Stimulated activated CD4-positive, alpha-beta T cell treated with anti-CD3 and anti-CD28 coated beads, Interleukin-2, amount 100 ng/mL, for 24 hours (primary cell): Measurements from ENCODE around the gene PACS2.
"Not testable (repeated sequence)": the region's sequence is repeated elsewhere in the genome, so short reads cannot be mapped to it uniquely, and the experiment has no call there.

ENCODE experiments used
- DNase-seq, 2 donors: peaks; one replicate each; pipeline ENCODE4 v3.0.0-alpha.2; 2020

Gene PACS2

DNA sequence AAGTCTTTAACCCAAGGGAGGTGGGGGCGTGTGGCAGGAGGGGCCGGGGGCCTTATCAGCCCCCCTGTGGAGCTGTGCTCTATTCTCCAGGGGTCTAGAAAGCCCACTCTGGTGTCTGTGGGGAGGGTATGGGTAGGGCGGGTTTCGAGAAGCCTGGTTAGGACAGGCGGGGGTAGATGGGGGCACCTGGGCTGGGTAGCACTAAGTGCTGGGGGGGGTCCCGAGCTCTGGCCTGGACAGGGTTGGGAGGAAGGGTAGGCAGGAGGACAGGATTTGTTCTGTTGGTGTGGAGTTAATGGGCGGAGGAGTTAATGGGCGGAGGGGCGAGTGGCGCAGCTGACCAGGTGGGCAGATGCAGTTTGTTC lies 2.0 kb downstream of the PACS2 start:
- DNase-seq = no peak

DNA sequence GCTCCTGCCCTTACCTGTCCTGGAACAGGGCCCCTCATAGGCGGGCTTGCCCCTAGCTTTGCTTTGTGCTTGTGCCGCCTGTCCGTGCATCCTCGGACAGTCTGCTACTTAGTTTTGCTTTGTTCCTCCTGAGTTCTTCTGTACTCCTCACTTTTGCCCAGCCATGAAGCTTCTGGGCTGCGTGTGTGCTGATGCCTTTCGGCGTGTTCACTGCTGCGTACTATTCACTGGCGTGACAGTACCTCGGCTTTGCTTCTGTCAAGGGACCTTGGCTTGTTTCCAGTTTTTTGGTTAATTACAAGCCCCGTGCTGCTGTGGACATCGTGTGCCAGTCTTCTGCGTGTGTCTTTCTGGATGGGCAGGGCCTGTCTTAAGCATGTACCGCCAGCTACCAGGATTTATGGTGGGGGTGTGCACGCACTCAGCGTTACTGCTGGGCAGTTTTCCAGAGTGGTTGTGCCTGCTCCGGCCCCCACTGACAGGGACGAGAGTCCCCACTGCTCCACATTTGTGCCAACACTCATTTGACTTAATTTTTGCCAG lies 2.5 kb downstream of the PACS2 start:
- no peak for DNase-seq

DNA sequence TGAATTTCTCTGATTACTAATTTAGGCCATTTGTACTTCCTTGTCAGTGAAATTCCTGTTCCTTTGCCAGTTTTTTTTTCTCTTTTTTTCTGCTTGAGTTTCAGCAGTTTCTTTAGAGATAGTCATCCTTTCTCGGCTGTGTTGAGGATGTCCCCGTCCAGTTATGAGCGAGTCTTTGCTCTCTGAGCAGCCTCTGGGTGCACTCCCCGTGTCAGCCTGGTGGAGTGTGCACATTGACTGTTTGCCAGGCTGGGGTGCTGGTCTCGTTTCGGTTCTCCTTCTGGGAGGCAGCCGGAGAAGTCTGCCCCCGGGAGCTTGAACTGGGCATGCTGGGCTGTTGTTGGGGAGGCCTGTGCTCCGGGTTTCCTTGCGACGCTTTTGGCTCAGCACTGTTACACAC lies 3.0 kb downstream of the PACS2 start:
- peak in 1 of 2 donors; percentile 21 for DNase-seq

DNA sequence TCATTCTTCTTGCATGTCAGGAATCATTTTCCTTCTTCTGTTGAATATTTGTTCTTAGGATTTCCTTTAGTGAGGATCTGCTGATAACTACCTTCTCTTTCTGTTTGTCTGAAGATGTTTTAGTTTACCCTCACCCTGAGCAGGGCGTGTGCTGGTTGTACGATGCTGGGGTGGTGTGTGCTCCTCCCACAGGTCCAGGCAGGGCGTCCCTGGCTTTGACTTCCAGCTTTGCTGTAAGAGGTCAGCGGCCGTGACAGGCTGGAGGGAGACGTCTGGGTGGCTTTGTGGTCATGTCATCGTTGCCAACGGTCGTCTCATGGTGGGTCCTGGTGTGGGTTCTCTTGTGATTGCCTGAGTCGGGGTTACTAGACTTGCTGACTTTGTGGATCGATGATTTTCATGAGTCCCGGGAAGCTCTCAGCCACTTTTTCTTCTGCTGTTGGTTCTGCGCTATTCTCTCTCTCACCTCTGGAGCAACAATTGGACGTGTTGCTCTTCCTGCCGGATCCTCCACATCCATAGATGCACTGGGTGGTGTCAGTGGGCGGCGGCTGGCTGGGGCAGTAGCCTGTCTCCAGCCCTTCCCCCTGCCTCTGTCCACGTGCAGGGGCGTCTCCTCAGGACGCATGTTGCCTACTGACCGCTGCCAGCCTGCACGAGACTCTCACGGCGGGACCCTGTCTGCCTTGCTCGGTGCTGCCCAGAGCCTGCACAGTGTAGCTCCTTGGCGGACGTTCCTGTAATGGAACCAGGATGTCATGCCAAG lies 8.4 kb downstream of the PACS2 start:
- DNase-seq = no peak

DNA sequence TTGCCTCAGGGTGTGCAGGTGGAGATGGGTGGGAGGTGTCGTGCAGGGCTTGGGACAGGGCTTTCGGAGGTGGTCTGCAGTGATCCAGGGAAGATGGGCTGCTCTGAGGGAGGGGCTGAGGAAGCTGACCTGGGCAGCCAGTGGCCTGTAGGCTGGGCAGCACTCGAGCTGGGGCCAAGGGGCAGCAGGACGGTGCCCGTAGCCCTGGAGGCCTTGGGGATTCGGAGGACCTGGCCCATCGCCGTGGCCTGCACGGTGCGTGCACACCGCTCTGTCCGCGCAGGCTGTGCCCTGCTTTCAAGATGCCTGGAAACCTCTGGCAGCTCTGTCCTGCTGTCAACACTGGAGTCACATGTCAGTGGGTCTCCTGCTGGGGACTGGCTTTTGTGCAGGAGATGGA lies 9.1 kb downstream of the PACS2 start:
- no peak for DNase-seq

DNA sequence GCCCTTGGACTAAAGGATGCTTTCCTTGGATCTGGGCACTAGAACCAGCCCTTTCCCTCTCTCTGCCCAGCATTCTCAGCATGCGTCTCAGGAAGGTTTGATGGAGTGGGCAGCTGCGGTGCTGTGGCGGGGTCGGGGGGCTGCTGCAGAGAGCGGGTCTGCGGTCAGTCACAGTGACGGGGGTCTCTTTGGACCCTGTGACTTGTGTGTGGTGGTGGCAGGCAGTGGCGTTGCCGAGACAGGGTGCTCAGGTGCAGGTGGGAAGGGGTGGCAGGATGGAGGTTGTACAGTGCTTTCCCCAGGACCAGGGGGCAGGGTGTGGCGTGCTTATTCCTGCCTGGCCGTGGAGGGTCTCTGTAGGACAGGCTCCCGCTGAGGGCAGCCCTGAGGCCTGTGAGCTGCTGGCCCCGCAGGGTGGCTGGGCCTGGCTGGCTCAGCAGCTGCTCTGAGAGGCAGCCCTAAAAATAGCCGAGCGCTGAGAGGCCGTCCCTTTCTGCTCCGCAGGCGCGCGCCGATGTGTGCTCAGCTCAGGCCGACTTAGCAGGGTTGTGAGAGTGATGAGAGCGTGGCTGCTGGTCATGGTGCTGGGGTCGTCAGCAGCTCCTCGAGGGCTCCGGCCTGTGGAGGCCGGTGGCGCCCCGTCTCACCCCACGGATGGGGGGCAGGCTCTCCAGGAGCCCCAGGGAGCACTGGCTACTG lies 9.7 kb downstream of the PACS2 start:
- DNase-seq = no peak

DNA sequence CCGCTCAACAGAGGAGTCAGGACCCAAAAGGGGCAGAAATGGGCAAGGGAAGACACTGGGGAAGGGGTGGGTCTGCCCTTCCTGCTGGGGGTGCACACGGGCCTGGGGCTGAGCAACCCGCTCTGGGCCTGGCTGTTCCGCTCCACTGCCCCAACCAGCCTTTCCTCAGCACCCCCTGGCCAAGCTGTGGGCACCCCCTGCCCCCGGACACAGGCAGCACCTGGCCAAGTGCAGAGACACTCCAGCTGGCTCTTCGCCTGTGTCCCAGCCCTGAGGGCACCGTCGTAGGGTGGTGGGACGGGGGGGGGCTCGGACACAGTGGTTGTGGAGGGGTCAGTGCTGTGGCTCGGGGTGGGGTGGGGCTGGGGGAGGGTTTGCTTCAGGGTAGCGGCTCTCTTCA lies 10.3 kb downstream of the PACS2 start:
- no peak for DNase-seq

DNA sequence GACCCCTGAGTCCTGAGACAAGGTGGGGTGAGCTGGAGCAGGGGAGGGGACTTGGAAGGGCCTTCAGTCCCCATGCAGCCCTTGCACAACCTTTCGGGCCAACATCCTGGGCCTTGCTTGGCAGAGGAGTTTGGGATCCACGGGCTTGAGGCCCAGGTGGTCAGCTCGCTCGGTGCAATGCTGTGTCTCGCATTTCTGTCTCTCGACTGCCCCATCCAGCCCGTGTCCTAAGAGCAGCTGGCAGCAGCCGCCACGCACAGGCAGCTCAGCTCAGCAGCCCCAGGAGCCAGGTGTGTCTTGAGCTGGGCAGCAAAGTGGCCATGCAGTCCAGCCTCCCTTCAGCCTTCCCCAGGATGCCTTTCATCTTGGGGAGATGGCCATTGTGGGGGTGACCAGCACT lies 10.8 kb downstream of the PACS2 start:
- no peak for DNase-seq

DNA sequence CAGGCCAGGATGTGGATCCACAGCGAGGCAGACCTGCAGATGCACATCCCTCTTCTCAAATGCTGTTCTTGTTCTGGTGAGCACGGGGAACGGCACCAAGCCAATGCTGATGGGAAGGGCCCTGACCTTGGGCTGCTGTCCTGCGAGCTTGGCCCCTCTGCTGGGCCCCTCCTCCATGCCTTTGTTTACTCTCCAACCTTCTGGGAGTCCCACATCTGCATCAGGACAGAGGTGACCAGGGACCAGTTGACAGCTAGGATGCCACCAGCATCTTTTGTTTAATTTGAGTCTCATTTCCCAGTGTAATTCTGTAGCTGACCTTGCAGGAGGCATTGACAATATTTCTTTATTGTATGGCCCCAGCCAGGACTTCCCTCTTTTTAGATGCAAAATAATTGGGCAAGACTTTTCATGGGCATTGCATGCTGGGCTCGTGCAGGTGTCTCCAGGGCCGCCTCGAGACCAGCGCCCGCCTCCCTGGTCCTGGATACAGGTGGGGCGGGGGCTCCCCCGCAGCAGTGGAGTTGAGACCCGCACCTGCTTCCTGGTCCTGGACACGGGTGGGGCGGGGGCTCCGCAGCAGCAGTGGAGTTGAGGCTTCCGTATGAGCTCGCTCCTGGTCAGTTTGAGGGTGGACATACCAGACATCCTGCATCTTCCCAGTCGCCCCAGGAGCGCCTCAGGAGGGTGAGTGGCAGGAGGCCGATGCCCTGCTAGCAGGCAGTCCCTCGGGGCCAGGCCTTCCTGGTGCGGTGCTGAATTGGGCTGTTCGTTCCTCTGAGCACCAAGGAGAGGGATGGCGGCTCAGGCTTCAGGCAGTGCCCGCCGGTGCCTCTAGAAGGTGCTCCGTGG lies 11.4 kb downstream of the PACS2 start:
- no peak for DNase-seq

DNA sequence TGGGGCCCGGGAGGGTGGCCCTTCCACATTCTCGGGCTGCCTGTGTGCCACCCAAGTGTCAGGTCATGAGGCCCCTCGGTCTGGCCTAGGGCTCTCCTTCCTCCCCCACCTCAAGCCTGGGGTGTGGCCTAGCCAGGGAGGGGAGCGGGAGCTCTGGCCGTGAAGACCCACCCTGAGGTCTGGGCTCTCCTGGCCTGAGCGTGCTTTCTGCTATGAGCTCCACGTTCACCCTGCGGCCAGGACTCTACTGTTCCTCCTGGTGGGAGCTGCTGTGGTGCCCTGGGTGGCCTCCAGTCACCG lies 12.0 kb downstream of the PACS2 start:
- DNase-seq = no peak

DNA sequence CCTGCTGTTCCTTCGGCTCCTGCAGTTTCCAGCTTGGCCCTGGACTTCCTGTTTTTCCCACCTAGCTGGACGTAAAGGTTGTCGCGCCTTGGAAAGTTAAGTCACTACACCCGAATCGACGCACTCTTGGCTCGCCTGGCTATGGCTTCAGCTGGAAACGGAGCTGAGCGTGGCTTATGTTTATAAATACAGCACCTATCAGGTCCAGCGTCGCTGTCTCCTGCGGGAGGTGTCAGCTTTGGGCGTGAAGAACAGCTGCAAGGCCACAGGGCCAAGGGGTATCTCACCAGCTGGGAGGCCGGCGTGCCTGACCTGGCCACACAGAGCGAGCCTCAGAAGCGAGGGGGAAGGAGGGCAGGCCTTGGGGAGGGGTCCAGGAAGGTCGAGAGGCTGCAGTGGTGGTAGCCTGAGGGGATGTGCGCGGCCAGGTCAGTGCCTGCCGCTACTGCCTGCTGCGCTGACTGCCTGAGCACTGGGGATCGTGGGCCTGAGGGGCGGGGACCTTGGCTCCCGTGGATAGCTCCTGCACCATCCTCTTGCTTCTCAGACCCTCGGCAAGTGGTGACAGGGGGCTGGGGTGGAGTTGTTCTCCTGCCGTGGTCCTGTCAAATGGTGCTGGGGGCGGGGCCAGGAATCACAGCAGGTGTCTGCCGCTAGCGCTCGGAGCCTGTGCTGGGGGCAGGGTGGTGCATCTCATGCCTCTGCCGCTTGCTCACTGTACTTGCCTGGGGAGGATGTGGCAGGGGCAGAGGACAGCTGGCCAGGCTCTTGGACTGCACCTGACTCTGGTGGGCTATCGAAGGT lies 12.5 kb downstream of the PACS2 start:
- no peak for DNase-seq

DNA sequence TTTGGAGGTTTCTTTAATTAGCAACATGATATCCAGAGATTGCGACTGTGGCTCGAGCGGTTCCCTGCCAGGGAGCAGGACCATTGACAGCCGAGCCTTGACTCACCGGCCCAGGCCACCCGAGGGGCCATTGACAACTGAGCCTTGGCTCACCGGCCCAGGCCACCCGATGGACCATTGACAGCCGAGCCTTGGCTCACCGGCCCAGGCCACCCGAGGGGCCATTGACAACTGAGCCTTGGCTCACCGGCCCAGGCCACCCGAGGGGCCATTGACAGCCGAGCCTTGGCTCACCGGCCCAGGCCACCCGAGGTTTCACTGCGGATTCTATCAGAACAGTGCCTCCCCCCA lies 13.1 kb downstream of the PACS2 start:
- not testable (repeated sequence) for DNase-seq

DNA sequence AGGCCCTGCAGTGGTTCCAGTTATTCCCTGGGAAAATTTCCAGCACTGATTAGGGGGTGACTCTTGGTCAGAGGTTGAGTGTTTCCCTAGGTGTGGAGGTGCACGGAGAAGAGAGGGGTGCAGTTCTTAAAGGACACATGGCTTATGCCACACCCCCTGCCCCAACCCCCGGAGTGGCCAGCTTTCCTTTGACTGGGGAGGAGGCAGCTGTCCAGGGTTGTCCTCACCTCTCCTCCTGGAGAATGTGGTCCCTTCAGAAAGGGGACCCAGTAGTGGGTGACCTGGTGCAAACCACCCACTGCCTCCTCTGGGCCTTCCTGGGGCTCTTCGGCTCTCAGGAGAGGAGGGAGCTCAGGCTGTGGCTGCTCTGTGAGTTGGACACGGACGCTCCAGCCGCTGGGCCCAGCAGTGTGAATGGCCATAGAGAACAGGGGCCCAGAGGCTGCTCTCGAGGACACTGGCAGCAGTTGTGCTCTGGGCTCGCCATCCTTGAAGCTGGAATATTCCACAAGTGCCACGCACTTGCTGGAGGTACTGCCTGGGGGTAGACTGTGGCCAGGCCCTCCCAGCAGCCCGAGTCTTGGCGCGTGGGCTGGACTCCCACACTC lies 13.6 kb downstream of the PACS2 start:
- DNase-seq = no peak

DNA sequence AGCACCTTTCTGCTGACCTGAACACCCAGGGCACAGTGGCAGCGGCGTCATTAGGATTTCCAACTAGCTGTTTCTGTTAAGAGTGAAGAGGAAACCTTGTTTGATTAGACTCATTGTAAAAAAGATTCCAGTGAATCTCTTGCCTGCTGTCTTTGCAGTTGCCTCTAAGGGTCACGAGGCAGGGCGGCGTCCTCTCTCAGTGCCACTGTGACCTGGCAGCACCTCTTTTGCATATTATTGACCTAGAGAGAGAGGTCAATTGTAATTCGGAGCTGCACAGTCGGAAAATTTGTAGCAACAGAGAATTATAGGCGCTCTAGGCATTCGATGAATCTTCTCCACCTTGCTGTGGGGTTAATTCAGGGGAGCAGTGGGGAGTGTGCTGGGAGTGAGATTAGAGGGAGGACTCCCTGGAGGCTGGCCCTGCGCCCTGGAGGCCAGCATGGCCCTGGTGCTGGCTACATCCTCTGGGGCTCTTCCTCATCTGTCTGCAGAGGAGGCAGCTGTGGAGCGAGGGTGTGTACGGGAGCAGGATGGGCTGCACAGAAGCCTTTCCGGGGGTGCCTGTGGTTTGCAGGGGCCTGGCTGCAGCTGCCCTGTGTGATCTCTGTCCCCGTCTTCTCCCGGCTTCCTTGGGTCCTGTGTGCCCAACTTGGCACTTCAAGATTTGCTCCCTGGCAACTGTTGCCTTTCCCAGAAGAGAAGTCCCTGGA lies 14.3 kb downstream of the PACS2 start:
- DNase-seq = no peak

DNA sequence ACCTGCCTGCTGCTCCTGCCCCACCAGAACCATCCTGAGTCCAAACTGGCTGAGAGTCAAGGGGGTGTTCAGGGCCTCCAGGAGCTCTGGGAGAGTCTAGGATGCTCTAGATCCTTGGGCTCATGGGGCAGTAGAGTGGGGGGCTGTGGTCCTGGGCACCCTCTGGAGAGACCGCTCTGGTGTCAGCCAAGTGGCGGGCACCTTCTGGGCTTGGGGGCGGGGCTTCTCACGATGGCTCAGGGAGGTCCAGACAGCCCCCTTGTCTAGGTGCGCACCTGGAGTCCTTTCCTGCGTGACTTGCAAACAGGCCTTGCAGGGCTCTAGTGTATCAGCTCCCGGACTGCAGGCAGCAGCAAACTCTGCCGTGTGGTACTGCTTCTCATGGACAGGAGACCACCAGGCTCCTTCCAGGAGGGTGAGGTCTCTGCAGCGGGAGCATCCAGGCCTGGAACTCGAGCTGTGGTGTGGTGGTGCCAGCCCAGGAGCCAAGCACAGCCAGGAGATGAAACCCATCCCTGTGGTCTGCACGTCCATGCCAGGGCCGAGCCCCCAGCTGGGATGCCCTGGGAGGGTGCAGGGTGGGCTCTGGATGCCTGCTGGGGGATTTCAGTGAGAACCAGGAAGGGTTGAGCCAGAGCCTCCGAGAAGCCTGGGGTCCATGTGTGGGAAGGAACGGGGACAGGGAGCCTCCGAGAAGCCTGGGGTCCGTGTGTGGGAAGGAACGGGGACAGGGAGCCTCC lies 15.0 kb downstream of the PACS2 start:
- no peak for DNase-seq

DNA sequence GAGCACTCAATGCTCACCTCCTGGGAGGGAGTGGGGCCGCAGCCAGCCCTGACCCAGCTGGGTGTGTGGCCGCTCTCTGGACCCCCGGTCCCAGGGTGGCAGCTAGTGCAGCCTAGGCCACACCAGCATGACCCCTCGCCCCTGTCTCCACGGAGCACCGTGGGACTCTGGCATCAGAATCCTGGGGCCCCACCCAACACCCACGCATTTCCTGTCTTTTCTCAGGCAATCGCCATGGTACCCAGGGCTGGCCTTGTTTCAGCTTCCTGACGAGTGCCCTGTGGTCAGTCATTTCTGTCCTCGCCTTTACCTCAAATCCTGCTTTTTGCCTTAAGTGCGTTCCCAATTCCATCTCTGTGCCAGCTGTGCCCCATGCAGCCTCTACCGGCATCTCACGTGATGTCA lies 15.9 kb downstream of the PACS2 start:
- DNase-seq = peak in 1 of 2 donors; percentile 25

DNA sequence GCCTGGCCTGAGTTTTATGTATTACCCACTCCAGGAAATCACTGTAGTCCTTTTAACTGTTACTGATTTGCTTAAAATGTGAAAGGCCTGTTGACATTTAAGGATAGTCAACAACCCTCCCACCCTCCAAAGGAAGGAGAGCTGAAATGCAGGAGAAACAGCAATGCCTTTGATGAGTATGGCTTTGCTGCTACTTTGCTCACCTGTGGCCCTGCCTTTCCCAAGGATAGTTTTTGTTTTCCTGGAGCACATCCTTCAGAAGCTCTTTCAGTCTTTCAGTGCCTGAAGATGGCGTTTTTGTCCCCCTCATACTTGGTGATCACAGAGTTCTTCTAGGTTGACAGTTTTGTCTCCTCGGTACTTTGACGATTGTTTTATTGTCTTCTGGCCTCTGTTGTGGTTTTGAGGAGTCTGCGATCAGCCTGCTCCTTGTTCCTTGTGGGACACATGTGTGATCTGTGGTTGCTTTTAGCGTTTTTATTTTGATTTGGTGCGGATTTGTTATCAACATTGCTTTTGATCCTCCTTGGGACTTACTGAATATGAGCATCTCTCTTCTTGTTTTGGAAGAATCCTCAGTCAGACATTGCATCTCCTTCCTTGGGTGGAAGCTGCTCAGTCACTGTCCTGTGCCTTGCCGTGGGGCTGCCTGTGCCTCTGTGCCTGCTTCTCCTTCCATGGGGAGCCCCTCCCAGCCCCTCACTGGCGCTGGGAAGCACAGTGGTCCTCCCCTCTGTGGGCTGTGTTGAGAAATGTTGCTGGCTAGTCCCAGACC lies 17.2 kb downstream of the PACS2 start:
- DNase-seq = no peak

DNA sequence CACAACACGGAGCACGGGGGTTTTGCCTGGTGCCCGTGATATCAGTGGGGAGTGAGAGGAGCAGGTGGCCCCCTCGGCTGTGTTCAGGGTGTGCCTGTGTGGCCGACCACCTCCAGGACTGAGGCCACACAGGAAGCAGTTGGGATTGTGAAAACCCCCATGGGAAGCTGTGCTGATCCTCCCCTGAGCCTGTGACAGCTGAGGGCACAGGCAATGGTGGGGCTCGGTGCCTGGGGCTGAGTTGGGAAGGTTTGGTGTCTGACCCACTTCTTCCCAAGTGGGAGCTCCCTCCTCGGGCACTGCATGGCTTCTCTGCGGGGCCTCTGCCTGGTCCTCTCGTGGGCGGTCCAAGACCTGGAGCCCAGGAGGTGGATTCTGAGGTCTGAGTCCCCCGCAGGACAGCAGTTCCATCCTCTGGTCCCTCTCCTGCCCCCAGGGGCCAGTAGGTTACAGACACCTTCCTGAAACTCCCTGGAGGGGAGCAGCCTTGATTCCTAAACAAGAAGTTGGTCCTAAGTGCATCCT lies 17.9 kb downstream of the PACS2 start:
- DNase-seq = no peak

DNA sequence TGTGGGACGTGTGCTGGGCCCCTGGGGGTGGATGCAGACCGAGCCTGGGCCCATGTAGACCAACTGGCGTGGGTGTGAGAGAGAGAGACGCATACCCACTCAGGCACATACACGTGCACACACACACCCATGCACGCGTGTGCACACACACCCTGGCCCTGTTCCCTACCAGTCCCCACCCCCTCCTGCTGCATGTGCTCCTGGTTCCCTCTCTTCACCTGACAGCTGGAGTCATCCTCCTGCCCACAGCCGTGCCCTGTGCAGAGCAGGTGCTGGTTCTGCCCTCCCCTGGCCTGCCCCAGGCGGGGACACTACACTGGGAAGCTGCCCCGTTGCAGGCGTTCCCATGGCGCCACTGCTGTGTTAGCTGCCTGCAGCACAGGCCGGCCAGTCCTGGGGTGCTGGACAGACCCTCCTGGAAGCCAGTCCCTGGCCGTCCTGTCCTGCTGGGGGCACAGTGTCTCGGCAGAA lies 18.5 kb downstream of the PACS2 start:
- no peak for DNase-seq
